OCI-LY3 (cell line): ENCODE results near the gene ST3GAL4.

Experiments used
- H2AFZ ChIP-seq: fragments of 200-600, 300-600 bp; shearing (Covaris generic); 2 replicates; pipeline ENCODE4 v1.6.0; 2014; ENCODE audit warnings: antibody characterized with exemption, low read depth, low read length
- H3K27ac ChIP-seq: fragments of 200-600, 300-600 bp; sonication (generic); 2 replicates; pipeline ENCODE4 v1.5.1; 2014; ENCODE audit warnings: mild to moderate bottlenecking, low read length, moderate library complexity, mixed read lengths
- H3K27me3 ChIP-seq: fragments of 200-600, 300-600 bp; sonication (generic); 2 replicates; pipeline ENCODE4 v1.6.1; 2014; ENCODE audit warnings: low read depth, low read length, mixed read lengths
- H3K36me3 ChIP-seq: fragments of 200-600, 300-600 bp; sonication (generic); replicated peaks from 2 replicates; pipeline ENCODE3; 2014; ENCODE audit warnings: low read depth, low read length, mixed read lengths
- H3K4me1 ChIP-seq: fragments of 300-600, 200-600 bp; sonication (generic); 2 replicates; pipeline ENCODE4 v1.6.1; 2014; ENCODE audit warnings: low read length, mixed read lengths
- H3K4me2 ChIP-seq: fragments of 200-600, 300-600 bp; sonication (generic); 2 replicates; pipeline ENCODE4 v1.6.1; 2014; ENCODE audit warnings: low read length, mixed read lengths
- H3K4me3 ChIP-seq: fragments of 300-600, 200-600 bp; sonication (generic); 2 replicates; pipeline ENCODE4 v1.5.1; 2014; ENCODE audit warnings: antibody characterized with exemption, mild to moderate bottlenecking, low read length, moderate library complexity
- H3K79me2 ChIP-seq: fragments of 300-600, 200-600 bp; shearing (Covaris generic); 2 replicates; pipeline ENCODE4 v1.6.1; 2014; ENCODE audit warnings: mild to moderate bottlenecking, low read length, mixed read lengths
- H3K9ac ChIP-seq: fragments of 300-600, 200-600 bp; shearing (Covaris generic); 2 replicates; pipeline ENCODE4 v1.6.0; 2014; ENCODE audit warnings: mild to moderate bottlenecking, low read length, moderate library complexity
- H3K9me3 ChIP-seq: fragments of 200-600, 300-600 bp; shearing (Covaris generic); 2 replicates; pipeline ENCODE4 v1.6.1; 2014; ENCODE audit warnings: low read length, mixed read lengths; ENCODE audit not compliant: insufficient read depth
- H4K20me1 ChIP-seq: fragments of 200-600, 300-600 bp; sonication (generic); 2 replicates; pipeline ENCODE4 v1.6.1; 2016; ENCODE audit warnings: low read length, mixed read lengths; ENCODE audit not compliant: insufficient read depth
- EZH2phosphoT487 ChIP-seq: fragments of 200-600 bp; shearing (Covaris generic); IDR thresholded peaks from 2 replicates; pipeline ENCODE4 v1.6.1; 2018; ENCODE audit warnings: antibody characterized with exemption, mixed run types, low read depth
- TF ChIP-seq, protein P1 (sequence below): fragments of 200-600, 300-600 bp; sonication (generic); IDR thresholded peaks from 2 replicates; pipeline ENCODE4 v1.5.1; 2014; ENCODE audit warnings: antibody characterized with exemption, low read length, low read depth

Gene ST3GAL4

DNA sequence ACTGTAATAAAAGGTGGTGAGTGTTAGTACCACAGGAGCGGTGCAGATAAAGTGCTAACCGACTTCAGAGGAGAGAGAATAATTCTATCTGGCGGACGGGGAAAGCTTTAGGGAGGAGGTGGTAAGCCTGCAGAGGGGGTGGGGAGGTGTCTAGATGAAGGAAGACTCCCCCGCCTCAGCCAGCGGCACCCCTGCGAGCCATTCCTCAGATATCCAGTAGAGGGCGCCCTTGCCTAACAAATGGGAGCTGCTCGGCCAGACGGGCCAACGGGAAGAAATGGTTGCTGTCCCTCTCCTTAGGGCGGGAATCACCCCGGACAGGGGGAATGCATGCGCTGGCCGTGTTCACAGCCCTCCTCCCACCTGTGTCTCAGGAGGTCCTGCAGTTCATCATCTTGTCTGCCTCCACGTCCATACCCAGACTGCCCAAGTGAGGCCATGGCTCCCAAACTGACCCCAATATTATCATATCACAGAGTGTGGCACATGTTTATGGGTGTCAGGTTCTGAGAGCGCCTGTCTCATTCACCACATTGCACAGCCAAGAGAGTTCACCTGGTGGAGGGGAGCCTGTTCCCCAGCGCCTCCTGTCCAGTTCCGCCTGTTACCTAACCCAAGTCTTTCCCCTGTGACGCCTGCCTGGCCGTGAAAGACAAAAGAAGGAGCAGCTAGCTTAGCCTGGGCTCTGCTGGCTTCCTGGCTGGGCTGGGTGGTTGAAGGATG, 85.5 kb downstream of the ST3GAL4 start:
- H3K4me2 ChIP-seq, result peak overlapping the region; percentile 64
- 0 out of 2 replicates have a peak overlapping the region, but pooled peaks have one; percentile 46 for H2AFZ ChIP-seq
- H3K9ac ChIP-seq, result no peak overlapping the region

DNA sequence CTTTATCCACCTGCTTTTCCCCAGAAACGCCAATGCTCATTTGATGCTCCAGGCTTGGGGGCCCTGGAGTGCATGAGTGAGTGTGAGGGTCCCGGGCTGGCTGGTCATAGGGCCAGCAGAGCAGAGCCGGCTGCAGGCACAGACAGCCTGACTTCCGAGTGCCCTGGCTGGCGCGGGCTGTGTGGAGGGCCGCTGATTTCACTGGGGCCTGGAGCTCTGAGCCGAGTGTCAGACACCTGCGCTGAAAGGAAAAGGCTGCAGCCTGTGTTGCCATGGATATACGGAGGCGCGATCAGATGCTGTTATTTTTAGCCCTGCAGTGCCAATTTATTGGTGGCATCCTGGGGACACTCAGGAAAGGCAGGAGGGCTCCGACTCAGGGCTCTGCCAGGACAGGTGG, 87.6 kb downstream of the ST3GAL4 start:
- Histone ChIP-seq H3K4me2 (no peak overlapping the region), H2AFZ (no peak overlapping the region), H3K4me3 (no peak overlapping the region), H3K9me3 (no peaks in the 10 kb centered on the region), H3K36me3 (no peaks in the 10 kb centered on the region), H3K4me1 (peaks cover 7% of the 10 kb centered on the region; the same call in 1 of the 2 replicates), H3K9ac (no peak overlapping the region), H4K20me1 (no peaks in the 10 kb centered on the region), H3K79me2 (no peaks in the 10 kb centered on the region), H3K27ac (no peak overlapping the region), H3K27me3 (peaks cover 17% of the 10 kb centered on the region)
- TF ChIP-seq, protein P1, sequence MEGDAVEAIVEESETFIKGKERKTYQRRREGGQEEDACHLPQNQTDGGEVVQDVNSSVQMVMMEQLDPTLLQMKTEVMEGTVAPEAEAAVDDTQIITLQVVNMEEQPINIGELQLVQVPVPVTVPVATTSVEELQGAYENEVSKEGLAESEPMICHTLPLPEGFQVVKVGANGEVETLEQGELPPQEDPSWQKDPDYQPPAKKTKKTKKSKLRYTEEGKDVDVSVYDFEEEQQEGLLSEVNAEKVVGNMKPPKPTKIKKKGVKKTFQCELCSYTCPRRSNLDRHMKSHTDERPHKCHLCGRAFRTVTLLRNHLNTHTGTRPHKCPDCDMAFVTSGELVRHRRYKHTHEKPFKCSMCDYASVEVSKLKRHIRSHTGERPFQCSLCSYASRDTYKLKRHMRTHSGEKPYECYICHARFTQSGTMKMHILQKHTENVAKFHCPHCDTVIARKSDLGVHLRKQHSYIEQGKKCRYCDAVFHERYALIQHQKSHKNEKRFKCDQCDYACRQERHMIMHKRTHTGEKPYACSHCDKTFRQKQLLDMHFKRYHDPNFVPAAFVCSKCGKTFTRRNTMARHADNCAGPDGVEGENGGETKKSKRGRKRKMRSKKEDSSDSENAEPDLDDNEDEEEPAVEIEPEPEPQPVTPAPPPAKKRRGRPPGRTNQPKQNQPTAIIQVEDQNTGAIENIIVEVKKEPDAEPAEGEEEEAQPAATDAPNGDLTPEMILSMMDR, result no peak
- no peak for TF ChIP-seq EZH2phosphoT487

More for the DNA sequence above, 85.5 kb downstream of the ST3GAL4 start:
- peaks cover 7% of the 10 kb centered on the region; the same call in 1 of the 2 replicates for H3K4me1 ChIP-seq
- no peaks in the 10 kb centered on the region for H4K20me1 ChIP-seq
- H3K79me2 ChIP-seq, result no peaks in the 10 kb centered on the region
- H3K27ac ChIP-seq, result no peak overlapping the region
- H3K36me3 ChIP-seq, result no peaks in the 10 kb centered on the region
- TF ChIP-seq, protein P1, result peak; percentile 91
- TF ChIP-seq EZH2phosphoT487, result no peak
- no peaks in the 10 kb centered on the region for H3K9me3 ChIP-seq
- H3K4me3 ChIP-seq, result peak overlapping the region; percentile 39
- H3K27me3 ChIP-seq, result peaks cover 17% of the 10 kb centered on the region

GRCh38 chr11:126444072-126444471, 88.6 kb downstream of the ST3GAL4 start:
- H3K4me3 ChIP-seq, result no peak overlapping the region
- TF ChIP-seq, protein P1, result no peak
- TF ChIP-seq EZH2phosphoT487, result no peak
- H3K9ac ChIP-seq, result no peak overlapping the region
- no peaks in the 10 kb centered on the region for H3K36me3 ChIP-seq
- H3K4me2 ChIP-seq, result no peak overlapping the region
- H3K27me3 ChIP-seq, result peaks cover 14% of the 10 kb centered on the region
- H3K4me1 ChIP-seq, result peaks cover 7% of the 10 kb centered on the region; the same call in 1 of the 2 replicates
- no peaks in the 10 kb centered on the region for H3K79me2 ChIP-seq
- no peak overlapping the region for H2AFZ ChIP-seq
- H4K20me1 ChIP-seq, result no peaks in the 10 kb centered on the region
- no peaks in the 10 kb centered on the region for H3K9me3 ChIP-seq
- H3K27ac ChIP-seq, result no peak overlapping the region

- TF ChIP-seq EZH2phosphoT487, result no peak
- TF ChIP-seq, protein P1, result no peak
- Histone ChIP-seq H3K36me3 (no peaks in the 10 kb centered on the region), H3K79me2 (no peaks in the 10 kb centered on the region), H3K4me1 (no peaks in the 10 kb centered on the region), H3K27me3 (peaks cover 9% of the 10 kb centered on the region), H3K9ac (no peak overlapping the region), H3K4me3 (no peak overlapping the region), H3K4me2 (no peak overlapping the region), H3K27ac (no peak overlapping the region), H3K9me3 (no peaks in the 10 kb centered on the region), H4K20me1 (no peaks in the 10 kb centered on the region), H2AFZ (no peak overlapping the region)
Measured at GRCh38 chr11:126446581-126446980, 91.1 kb downstream of the ST3GAL4 start.
